ENCODE measurements around the gene PAFAH1B1.
"Not testable (repeated sequence)": the region's sequence is repeated elsewhere in the genome, so short reads cannot be mapped to it uniquely, and the experiment has no call there.

Gene PAFAH1B1

GRCh38 chr17:2594722-2595599 lies 1.5 kb downstream of the PAFAH1B1 start:
- no peak for DNase-seq (ENCODE audit: low read depth in 2 of 2)

- no peak for DNase-seq (ENCODE audit: low read depth in 2 of 2)
These were observed 2.3 kb downstream of the PAFAH1B1 start for GRCh38 chr17:2595716-2596115.

GRCh38 chr17:2598166-2598565 lies 4.7 kb downstream of the PAFAH1B1 start:
- no peak for DNase-seq (ENCODE audit: low read depth in 2 of 2)

GRCh38 chr17:2602597-2603017 lies 9.2 kb downstream of the PAFAH1B1 start:
- no peak for DNase-seq (ENCODE audit: low read depth in 2 of 2)

- DNase-seq (ENCODE audit: low read depth in 2 of 2), result no peak
These were observed 15.0 kb downstream of the PAFAH1B1 start for GRCh38 chr17:2608350-2608913.

GRCh38 chr17:2609091-2609490 lies 15.6 kb downstream of the PAFAH1B1 start:
- DNase-seq (ENCODE audit: low read depth in 2 of 2), result no peak

- DNase-seq (ENCODE audit: low read depth in 2 of 2), result no peak
These were observed 17.0 kb downstream of the PAFAH1B1 start for GRCh38 chr17:2610195-2611175.

- no peak for DNase-seq (ENCODE audit: low read depth in 2 of 2)
These were observed 18.2 kb downstream of the PAFAH1B1 start for GRCh38 chr17:2611627-2612026.

- no peak for DNase-seq (ENCODE audit: low read depth in 2 of 2)
These were observed 19.2 kb downstream of the PAFAH1B1 start for GRCh38 chr17:2612630-2613029.

GRCh38 chr17:2613089-2613808 lies 19.8 kb downstream of the PAFAH1B1 start:
- DNase-seq (ENCODE audit: low read depth in 2 of 2), result no peak

GRCh38 chr17:2615882-2616281 lies 22.4 kb downstream of the PAFAH1B1 start:
- no peak for DNase-seq (ENCODE audit: low read depth in 2 of 2)

GRCh38 chr17:2621241-2621640 lies 27.8 kb downstream of the PAFAH1B1 start:
- DNase-seq (ENCODE audit: low read depth in 2 of 2), result no peak

GRCh38 chr17:2621951-2622405 lies 28.5 kb downstream of the PAFAH1B1 start:
- DNase-seq (ENCODE audit: low read depth in 2 of 2), result not testable (repeated sequence)

GRCh38 chr17:2622721-2623301 lies 29.4 kb downstream of the PAFAH1B1 start:
- DNase-seq (ENCODE audit: low read depth in 2 of 2), result not testable (repeated sequence)

- DNase-seq (ENCODE audit: low read depth in 2 of 2), result no peak
These were observed 30.9 kb downstream of the PAFAH1B1 start for GRCh38 chr17:2624292-2624731.

GRCh38 chr17:2626626-2627219 lies 33.3 kb downstream of the PAFAH1B1 start:
- DNase-seq (ENCODE audit: low read depth in 2 of 2), result not testable (repeated sequence)

GRCh38 chr17:2628922-2629321 lies 35.5 kb downstream of the PAFAH1B1 start:
- not testable (repeated sequence) for DNase-seq (ENCODE audit: low read depth in 2 of 2)

GRCh38 chr17:2631211-2631610 lies 37.8 kb downstream of the PAFAH1B1 start:
- DNase-seq (ENCODE audit: low read depth in 2 of 2), result no peak

GRCh38 chr17:2634361-2634960 lies 41.0 kb downstream of the PAFAH1B1 start:
- no peak for DNase-seq (ENCODE audit: low read depth in 2 of 2)

- DNase-seq (ENCODE audit: low read depth in 2 of 2), result no peak
These were observed 41.8 kb downstream of the PAFAH1B1 start for GRCh38 chr17:2635241-2635640.
